ENCODE measurements around the gene NEDD4L. TPM values are rescaled to one million over a fixed set of nuclear protein-coding genes. Genes with fewer than 3 reads are reported as not detected.
"Not testable (repeated sequence)": the region's sequence is repeated elsewhere in the genome, so short reads cannot be mapped to it uniquely, and the experiment has no call there.

Gene NEDD4L
- total RNA-seq, 6 experiments from 2014 or later = 11.2 to 28.1 (median 15.7) TPM

DNA sequence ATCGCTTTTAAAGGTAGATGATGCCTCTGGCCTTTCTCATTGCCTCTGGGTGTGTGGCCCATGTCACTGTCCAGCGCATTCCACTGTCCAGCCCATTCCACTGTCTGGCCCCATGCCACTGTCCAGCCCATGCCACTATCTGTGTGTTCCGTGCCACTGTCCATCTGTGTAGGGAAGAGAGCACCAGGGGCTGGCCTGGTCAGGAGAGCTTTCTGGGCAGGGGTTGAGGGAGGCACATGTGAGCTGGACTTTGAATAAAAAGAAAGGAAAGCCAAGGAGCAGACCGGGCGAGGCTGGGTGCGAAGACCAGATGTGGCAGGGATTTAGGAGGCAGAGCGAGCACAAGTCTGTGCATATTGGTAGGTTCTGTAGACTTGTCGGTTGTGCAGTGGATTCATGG lies 236.2 kb downstream of the NEDD4L start:
- H3K27me3 Mint-ChIP-seq (ENCODE audit: insufficient read depth) = peaks cover 3% of the 10 kb centered on the region; the same call in 1 of the 2 replicates
- TF ChIP-seq, protein P1, sequence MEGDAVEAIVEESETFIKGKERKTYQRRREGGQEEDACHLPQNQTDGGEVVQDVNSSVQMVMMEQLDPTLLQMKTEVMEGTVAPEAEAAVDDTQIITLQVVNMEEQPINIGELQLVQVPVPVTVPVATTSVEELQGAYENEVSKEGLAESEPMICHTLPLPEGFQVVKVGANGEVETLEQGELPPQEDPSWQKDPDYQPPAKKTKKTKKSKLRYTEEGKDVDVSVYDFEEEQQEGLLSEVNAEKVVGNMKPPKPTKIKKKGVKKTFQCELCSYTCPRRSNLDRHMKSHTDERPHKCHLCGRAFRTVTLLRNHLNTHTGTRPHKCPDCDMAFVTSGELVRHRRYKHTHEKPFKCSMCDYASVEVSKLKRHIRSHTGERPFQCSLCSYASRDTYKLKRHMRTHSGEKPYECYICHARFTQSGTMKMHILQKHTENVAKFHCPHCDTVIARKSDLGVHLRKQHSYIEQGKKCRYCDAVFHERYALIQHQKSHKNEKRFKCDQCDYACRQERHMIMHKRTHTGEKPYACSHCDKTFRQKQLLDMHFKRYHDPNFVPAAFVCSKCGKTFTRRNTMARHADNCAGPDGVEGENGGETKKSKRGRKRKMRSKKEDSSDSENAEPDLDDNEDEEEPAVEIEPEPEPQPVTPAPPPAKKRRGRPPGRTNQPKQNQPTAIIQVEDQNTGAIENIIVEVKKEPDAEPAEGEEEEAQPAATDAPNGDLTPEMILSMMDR (IDR thresholded peaks at IDR 0.05) = no peak
- no peaks in the 10 kb centered on the region for H3K9me3 Mint-ChIP-seq
- H3K4me1 Mint-ChIP-seq (ENCODE audit: low read depth) = no peaks in the 10 kb centered on the region
- H3K27ac Mint-ChIP-seq = no peak overlapping the region
- no peaks in the 10 kb centered on the region for H3K36me3 Mint-ChIP-seq (ENCODE audit: low read depth)
- DNase-seq = no peak
- no peak overlapping the region for H3K4me3 Mint-ChIP-seq

DNA sequence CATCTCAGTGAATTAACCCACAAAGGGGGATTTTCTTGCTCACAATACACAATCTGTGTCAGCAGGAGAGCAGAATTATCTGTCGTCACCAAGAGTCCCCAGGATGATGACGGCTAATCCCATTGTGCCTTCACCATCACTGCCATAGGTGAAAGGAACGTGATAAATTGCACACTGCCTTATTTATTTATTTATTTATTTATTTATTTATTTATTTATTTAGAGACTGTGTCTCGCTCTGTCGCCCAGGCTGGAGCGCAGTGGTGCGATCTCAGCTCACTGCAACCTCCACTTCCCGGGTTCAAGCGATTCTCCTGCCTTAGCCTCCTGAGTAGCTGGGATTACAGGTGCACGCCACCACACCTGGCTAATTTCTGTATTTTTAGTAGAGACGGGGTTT lies 238.8 kb downstream of the NEDD4L start:
- not testable (repeated sequence) for H3K4me3 Mint-ChIP-seq; H3K27me3 Mint-ChIP-seq (ENCODE audit: insufficient read depth); DNase-seq; H3K36me3 Mint-ChIP-seq (ENCODE audit: low read depth); H3K9me3 Mint-ChIP-seq; H3K27ac Mint-ChIP-seq; H3K4me1 Mint-ChIP-seq (ENCODE audit: low read depth)

DNA sequence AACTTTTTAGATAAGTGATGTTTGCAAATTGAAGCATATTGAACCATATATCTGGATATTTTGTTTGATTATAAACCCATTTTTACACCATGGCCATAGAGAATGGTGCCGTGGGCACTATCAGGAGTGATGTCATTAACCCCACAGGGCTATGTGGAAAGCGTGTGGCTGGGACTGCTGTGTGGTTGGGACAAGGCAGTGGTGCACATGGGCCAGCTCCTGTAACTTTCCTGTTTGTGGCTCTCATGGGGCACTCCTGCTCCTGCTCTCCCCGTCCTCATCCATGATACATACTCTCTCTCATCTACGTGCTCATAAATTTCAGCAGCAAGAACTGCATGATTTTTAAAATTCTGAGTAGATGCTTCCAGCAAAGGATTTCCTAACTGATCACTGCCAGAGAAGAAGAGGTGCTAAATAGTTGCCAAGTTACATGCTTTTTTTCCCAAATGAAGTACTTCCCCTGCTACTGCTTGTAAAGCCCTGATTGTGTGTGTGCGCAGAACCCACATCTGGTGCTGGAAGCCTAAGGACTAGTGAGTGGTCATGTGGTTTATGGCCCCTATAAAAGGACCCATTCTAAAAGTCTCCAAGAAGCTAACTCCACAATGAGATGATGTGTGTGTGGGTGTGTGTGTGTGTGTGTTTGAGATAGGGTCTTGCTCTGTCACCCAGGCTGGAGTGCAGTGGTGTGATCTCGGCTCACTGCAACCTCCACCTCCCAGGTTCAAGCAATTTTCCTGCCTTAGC lies 240.8 kb downstream of the NEDD4L start:
- Mint-ChIP-seq H3K27me3 (ENCODE audit: insufficient read depth) (peaks cover 3% of the 10 kb centered on the region; the same call in 1 of the 2 replicates), H3K9me3 (no peaks in the 10 kb centered on the region), H3K36me3 (ENCODE audit: low read depth) (no peaks in the 10 kb centered on the region), H3K27ac (no peak overlapping the region), H3K4me3 (no peak overlapping the region), H3K4me1 (ENCODE audit: low read depth) (peaks cover 25% of the 10 kb centered on the region)
- no peak for DNase-seq
- TF ChIP-seq, protein P1 (IDR thresholded peaks at IDR 0.05) = no peak

DNA sequence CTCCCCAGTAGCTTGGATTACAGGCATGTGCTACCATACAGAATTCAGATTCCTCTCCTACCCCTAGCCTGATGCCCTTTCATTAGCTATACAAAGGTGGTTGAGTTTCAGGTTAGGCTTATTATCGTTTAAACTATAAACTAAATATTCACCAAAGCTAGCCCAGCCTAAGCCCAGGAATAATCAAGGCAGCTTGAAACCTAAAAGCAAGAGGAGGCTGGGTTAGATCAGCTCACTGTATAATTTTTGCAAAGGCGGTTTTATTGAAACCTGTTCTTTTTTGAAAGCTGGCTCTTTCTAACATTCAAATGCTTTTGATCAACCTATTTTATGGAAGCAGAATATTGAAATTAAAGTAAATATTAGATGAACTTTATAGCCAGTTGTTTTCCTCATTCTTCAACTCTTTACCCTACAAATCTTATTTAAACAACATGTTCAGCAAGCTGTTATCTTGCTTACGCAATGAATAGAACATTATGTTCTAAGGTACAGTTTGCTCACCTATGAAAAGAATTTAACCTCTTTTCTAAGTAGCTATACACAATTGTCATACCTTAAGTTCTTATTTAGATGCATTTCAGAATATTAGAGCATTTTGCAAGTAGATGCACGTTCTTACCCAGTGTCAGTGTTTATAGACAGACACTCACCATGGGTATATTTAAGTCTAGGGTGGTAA lies 241.6 kb downstream of the NEDD4L start:
- Mint-ChIP-seq H3K27ac (no peak overlapping the region), H3K4me3 (no peak overlapping the region), H3K4me1 (ENCODE audit: low read depth) (peaks cover 32% of the 10 kb centered on the region), H3K27me3 (ENCODE audit: insufficient read depth) (peaks cover 3% of the 10 kb centered on the region; the same call in 1 of the 2 replicates), H3K9me3 (no peaks in the 10 kb centered on the region), H3K36me3 (ENCODE audit: low read depth) (peaks cover under 1% of the 10 kb centered on the region; the same call in 1 of the 2 replicates)
- TF ChIP-seq, protein P1 (IDR thresholded peaks at IDR 0.05) = no peak
- no peak for DNase-seq

DNA sequence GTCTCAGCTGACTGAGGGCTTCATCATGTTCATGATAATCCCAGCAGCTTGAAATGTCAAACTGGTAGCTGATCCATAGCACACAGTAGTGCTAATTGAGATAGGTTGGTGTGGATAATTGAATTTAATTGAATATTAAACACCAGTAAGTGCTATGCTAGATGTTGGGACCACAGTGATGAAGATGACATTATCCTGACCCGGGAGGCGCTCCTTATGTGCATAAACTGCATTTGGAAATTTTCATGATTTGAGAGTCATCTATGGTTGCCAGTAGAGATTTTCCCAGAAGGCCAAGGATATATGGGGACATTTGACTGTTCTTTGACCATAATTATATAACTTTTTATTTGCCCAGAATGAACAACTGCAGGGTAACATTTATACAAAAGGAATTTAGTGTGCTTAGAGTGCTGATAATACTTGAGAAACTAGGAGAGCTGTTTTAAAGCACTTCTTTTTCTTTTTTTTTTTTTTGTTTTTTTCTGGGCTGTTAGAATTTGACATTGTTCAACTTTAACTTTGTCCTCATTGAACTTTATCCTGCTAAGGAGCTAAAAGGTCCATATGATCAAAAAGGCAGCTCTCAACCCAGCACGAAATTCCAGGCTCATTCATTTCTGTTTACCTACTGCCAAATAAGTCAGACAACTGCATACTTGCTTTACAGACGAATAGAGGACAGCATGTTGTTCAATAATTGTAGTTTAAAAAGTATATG lies 242.8 kb downstream of the NEDD4L start:
- no peaks in the 10 kb centered on the region for H3K9me3 Mint-ChIP-seq
- peaks cover 3% of the 10 kb centered on the region; the same call in 1 of the 2 replicates for H3K27me3 Mint-ChIP-seq (ENCODE audit: insufficient read depth)
- TF ChIP-seq, protein P1 (IDR thresholded peaks at IDR 0.05) = no peak
- peaks cover 44% of the 10 kb centered on the region for H3K4me1 Mint-ChIP-seq (ENCODE audit: low read depth)
- H3K36me3 Mint-ChIP-seq (ENCODE audit: low read depth) = peaks cover 4% of the 10 kb centered on the region; the same call in 1 of the 2 replicates
- DNase-seq = no peak
- H3K4me3 Mint-ChIP-seq = no peak overlapping the region
- no peak overlapping the region for H3K27ac Mint-ChIP-seq
